NOMO-1 (cell line): ENCODE data around the gene JMJD1C.
"Not testable (repeated sequence)": the region's sequence is repeated elsewhere in the genome, so short reads cannot be mapped to it uniquely, and the experiment has no call there.

Experiments used
- DNase-seq, 2 experiments: peaks; one replicate each; lab custom pipeline; 2025; ENCODE audit not compliant: unreplicated experiment in 2 of 2; lab: John Stamatoyannopoulos, UW

JMJD1C gene

DNA sequence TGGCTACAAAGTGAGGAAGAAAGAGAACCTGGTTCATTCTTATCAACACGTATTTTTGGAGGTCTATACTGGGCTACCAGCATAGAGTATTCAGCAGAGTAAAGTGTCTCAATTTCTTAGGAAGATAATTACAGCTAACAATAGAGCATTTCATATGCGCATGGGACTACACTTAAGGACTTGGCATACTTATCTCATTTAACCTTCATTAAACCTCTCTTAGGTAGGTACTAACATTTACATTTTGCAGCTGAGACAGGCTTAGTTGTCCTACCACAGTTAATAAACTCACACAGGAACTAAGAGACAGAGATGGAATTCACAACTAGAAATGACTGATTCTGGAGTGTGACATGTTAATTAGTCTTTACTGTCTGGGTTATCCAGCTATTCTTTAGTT is 266.1 kb downstream of the JMJD1C start:
- DNase-seq = no peak

DNA sequence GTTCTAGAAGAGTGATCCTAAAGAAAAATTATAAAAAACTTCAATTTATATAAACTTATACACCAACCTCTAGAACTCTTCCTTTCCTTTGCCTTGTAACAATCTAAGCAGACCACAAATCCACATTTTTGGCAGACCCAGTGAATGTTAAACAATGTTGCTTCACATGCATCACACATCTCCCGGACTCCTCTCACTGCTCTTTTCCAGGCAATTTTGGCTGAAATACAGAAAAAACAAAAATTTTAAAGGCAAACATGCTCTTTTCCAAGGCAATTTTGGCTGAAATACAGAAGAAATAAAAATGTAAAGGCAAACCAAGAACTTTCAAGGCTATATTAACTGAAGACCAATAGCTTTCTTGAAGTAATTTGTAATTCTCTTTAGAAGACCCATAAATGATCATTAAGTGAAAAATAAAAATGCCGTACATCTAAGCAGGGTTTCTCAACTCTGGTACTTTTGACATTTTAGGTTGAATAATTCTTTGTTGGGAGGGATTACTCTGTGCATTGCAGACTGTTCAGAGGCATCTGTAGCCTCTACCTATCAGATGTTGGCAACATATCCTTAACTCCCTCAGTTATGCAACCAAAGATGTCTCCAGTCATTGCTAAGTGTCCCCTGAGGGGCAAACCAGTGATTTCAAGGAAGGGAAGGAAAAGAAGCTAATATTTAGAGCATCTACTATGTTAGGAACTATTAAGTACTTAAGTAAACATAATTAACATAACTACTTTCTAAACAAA is 268.3 kb downstream of the JMJD1C start:
- no peak for DNase-seq

DNA sequence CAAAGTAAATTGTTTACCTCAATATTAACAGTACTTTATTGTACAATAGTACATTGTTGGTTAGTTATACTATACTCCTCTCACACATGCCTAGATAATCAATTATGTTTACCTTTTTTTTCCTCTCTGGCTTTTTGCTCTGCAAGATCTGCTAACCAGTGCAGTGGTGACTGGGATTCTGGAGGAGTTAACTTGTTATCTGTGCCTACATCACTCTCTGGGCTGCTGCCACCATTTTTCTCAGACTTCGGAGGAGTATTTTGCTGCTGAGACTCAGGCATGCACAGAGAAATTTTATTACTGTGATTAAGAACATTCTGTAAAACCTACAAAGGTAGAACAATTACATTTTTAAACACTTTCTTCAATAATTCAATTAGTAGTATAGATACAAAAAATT is 273.0 kb downstream of the JMJD1C start:
- no peak for DNase-seq

DNA sequence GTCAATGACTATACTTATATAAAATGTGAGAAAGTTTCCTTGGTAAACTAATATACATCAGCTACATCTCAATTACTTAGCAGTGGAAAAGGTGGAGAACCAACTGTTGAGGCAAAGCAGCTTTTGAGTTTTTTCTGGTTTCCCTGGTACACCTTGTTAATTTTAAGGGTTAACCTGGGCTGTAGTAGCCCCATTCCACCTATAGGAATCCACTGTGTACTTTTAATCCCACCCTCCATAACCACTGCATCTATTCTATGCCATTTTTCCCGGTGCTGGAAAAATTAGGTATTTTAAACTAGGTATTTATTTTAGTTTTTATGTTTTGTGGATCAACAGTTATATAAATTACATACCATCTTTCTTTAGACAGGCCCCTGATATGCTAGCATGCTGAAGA is 290.2 kb downstream of the JMJD1C start:
- no peak for DNase-seq

DNA sequence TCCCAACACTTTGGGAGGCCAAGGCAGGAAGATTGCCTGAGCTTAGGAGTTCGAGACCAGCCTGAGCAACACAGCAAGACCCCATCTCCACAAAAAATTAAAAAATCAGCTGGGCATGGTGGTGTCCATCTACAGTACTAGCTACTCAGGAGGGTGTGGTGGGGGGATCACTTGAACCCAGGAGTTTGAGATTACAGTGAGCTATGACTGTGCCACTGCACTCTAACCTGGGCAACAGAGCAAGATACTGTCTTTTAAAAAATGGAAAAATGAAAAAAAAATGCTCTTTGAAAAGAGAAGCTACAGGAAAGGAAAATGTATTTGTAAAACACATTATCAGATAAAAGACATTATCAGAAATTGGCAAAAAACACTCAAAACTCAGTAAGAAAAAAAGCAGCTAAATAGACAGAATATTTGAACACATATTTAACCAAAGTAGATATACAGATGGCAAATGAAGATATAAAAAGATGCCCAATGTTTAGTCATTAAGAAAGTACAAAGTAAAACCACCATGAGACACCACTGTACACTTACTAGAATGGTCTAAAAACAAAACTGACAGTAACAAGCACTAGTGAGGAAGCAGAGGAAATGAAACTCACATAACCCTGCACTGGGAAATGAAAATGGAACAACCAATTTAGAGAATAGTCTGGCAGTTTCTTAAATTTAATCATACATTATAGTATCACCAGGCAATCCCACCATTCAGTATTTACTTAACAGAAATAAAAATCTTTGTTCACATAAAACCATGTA is 292.1 kb downstream of the JMJD1C start:
- peak in 1 of 2 experiments; percentile 73 for DNase-seq

DNA sequence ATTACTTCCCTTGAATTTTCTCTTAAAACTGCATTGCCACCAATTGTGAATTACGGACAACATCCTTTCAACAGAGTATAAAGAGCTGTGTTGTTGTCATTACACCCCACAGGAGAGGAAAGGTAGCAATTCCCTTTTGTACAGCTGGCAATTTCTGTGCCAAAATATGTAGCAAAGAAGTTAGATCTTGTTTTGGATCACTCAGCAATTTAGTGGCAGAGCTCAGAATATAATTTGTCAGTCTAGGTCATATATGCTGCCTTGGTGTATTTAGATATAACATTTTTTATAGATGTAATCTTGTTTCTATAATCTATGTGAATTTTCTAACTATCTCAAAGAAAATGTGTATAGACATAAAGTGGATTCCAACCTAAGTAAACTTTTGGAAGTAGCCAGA is 293.9 kb downstream of the JMJD1C start:
- no peak for DNase-seq

DNA sequence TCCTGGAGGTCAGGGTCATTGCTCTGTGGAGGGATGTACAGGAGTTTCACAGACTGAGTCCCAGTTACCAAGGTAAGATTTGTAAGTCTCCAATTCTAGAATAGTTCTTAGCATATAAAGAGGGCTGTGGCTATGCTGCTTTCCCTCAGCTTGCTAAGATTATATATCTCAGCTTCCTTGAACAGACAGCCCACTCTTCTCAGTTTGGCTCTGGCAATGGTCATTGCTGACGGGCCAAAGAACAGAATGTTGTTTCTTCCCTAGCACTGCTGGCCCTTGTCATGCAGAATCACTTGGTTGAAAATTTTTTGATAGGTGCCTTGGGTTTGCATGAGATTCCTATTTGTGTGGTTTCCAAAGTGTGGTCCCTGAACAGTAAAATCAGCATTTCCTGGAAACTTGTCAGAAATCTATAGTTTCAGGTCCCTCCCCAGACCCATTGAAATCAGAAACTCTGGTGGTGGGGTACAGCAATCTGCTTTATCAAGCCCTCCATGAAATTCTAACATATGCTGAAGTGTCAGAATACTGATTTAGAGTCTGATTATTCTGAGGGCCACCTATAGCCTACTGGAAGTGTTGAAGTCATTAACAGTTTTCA is 294.4 kb downstream of the JMJD1C start:
- no peak for DNase-seq

DNA sequence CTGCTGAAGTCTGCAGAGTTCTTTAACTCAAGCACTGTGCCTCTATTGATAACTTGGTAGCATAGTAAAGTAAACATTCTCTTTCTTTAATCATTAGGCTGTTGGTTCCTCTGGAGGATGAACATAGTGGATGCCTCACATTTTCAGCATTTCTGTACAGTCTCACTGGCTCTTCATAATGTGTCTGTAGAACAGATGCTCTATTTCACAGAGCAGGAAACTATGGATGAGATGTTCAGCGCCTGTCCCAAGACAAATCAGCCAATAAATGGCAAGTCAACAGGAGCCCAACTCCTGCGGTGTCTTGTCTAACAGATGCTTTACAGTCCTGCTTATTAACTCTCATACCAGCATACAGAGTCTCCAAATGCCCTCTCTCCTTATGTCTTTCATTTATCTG is 296.2 kb downstream of the JMJD1C start:
- no peak for DNase-seq

DNA sequence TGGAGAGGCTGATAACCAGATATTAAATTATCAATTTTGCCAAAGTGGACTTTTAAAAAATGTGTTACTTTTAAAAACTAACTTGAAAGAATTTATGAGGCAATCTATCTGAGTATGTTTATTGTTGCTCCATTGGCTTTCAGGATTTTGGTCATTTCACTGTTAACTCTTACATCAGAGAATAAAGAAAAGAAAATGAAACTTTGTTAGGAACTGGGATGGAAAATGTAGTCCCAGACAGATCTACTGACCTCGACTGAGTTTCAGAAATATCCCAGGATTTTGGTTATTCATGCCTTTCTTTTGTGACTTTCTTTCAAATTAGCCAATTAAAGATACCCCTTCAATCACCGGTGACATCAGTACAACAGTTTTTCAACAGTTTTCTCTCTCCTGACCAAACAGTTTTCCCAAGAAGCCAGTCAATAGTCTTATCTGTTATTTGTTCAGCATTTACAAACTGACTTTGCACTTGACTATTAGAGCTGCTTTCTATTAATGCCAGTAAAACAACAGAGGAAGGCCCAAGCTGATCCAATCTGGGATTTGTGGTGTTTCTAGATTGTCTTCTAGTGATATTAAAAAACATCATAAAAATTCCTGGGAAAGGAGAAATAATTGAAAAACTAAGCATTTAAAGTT is 296.8 kb downstream of the JMJD1C start:
- no peak for DNase-seq

DNA sequence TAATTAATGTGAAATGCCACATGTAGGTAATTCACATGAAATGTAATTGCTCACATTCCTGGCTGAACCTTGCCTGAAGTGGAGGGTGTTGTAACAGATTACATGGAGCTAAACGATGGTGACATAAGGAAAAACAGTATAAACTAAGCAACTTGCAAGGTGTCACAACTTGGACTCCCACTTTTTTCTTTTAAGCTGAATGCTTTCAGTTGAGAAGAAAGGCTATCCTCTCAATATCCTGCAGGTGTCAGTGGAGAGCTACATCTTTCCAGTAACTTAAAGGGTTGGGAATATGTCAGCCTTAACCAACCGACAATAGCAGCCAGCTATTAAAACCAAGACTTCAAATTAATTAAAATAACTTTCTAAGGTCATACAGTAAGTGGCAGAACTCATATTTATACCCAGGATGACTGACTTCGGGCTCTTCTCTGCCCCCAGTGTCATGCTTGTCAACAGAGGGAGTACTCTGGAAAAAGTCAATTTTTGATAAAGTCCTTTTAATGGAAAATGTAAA is 299.0 kb downstream of the JMJD1C start:
- peak; percentile 31 to 64 for DNase-seq

DNA sequence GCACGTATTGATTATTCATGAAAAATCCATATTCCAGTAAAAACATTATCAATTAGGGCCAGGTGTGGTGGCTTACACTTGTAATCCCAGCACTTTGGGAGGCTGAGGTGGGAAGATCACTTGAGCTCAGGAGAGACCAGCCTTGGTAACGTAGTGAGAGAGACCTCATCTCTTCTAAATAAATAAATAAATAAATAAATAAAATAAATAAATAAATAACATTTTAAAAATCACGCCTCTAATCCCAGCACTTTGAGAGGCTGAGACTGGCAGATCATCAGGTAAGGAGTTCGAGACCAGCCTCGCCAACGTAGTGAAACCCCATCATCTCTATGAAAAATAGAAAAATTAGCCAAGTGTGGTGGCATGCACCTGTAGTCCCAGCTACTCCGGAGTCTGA is 300.5 kb downstream of the JMJD1C start:
- DNase-seq = no peak

DNA sequence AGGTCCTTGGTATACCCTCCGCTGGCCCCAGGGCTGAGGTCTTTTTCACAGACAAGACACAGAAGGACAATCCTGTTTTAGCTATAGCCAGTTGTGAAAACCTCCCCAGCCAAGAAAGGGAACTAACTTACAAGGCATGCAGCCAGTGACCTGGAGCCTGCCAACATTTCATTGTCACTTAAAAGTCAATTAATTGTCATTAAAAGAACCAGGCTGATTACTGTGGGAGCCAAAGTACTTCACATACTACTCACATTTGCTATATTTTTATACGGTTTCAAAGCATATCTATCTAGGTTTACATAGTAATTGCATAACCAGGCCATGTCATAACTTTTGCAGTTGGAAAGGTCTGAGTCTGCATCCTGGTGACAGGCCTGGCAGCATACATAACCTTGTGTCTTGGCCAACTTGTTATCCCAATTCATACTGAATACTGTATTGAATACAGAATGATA is 301.6 kb downstream of the JMJD1C start:
- DNase-seq = no peak

DNA sequence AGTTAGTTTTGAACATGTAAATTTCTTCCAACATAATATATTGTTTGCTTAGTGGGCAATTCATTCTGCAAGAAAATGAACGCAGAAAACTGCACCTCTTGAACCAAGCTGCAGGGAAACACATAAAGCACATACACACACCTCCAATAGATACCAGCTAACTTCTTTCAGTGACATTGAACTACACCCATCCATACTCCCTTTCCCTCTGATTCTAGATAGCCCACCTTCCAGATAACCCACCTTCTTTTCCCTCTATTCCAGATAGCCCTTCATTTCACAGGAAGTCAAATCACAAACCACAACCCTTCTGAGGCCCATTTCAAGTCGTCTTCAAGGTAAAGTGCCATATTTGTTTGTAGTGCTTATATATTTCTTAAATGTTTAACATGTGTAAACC is 304.2 kb downstream of the JMJD1C start:
- no peak for DNase-seq

DNA sequence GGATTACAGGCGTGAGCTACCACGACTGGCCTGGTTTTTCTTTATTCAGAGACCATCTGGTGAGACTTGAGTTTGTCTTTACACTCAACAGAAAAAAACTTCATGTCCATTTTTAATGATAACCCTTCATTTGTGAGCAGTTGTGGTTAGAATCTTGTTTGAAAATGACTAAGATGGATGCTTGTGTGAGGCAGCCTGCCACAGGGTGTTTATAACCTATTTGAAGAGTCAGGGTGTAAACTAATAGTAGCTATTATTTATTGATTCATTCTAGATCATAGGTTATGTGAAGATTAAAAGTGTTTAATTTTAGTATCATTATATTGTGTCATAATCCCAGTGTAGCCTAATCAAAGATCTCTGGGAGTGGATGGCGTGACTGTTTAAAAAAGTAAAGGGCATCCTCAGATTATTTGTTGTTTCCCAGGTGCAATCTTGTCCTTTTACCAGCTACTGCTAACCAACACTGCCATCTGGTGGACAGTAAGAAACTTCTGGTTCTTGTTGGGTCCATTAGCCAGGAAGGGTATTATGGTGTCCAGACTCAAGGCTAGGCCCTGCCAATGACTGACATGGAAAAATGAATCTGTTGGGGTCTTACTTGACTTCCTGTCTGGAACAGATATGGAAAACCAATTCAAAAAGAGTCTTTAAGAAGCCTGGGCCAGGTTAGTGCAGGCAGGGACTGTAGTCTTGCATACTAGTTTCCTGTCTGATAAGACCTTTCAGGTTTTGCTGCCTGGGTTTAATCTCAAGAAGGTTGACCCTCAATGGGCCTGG is 307.7 kb downstream of the JMJD1C start:
- peak; percentile 33 to 74 for DNase-seq

DNA sequence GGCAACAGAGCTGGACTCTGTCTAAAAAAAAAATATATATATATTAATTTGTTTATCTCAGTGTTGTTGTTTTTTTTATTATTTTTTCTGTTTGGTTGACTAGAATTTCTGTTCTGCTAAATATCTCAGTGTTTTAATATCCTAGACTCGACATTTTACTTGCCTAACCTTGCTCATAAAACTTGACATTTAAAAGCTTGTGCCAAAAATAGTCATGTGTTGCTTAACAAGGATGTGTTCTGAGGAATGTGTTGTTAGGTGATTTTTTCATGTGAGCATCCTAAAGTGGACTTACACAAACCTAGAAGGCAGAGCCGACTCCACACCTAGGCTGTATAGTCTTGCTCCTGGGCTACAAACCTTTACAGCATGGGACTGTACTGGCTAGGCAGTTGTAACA is 309.5 kb downstream of the JMJD1C start:
- peak in 1 of 2 experiments; percentile 19 for DNase-seq

DNA sequence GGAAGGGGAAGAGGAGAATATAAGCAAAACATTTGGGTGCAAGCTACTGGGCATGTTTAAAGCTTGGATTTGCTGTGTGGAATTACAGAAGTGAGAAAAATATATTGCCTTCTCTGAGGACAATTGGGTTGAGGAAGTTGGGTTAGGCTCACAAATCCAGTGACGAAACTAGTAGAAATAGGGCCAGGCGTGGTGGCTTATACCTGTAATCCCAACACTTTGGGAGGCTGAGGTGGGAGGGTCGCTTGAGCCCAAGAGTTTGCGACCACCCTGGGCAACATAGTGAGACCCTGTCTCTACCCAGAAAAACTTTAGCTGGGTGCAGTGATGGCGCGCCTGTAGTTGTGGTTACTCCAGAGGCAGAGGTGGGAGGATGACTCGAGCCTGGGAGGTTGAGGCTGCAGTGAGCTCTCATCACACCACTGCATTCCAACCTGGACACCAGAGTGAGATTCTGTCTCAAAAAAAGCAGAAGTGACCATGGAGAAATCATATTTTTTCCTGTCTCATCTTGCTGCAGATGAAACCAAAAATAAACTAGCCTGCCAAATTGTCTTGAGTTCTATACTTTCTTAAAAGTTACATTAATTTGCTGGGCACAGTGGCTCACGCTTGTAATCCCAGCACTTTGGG is 310.3 kb downstream of the JMJD1C start:
- DNase-seq = peak; percentile 63 to 73

DNA sequence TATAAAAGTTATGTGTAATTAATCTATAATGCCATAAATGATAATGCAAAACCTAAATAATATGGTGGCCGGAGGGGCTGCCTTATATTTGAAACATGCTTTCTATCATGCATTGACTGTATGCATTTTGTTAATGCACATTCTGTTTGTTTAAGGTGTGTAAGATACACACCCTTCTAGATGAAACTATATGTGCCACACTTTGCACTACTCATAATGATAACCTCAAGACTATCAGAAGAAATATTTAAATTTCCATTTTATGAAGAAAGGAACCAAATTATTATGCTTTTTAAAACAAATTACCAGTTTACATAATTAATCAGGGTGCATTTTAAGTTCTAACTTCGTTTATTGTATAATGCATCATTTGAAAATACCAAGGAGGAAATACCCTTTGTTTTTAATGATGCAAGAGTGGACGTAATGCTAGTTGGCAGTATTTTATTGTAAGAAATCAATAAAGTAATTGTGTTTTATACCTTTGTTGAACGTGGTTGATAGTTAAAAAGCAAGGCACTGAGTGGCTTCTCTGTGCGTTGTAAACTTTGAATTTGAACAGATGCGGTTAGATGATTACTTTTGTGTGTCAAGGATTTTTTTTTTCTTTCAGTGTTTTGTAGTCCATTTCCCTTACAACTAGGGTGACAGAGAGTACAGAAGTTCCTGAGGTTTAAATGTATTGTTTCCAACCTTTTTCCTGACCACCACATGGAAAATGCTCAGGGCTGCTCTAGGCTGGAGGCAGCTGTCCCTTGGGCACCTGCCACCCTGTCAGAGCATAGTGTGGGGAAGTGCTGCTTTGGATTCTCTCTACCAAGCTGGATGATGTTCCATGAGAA is 311.0 kb downstream of the JMJD1C start:
- DNase-seq = no peak

DNA sequence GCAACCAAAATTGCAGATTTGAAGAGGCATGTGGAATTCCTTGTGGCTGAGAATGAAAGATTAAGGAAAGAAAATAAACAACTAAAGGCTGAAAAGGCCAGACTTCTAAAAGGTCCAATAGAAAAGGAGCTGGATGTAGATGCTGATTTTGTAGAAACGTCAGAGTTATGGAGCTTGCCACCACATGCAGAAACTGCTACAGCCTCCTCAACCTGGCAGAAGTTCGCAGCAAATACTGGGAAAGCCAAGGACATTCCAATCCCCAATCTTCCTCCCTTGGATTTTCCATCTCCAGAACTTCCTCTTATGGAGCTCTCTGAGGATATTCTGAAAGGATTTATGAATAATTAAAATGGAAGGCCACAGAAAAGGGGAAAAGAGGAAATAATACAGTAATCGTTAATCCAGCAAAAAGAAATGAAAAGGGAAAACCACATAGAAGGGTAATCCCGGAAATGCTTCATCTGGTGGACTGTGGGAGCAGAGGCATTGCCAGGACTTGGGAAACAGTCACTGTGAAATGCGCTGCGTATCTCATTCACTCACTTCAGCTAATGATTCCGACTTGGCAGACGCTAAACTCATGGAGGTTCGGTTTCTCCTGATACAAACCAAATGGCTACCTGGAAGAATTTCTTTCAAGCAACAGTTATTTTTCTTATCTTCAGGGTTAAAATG is 311.8 kb downstream of the JMJD1C start:
- not testable (repeated sequence) for DNase-seq
